COLO668 (cell line): ENCODE measurements around the gene XRCC1.
"Not testable (repeated sequence)": the region's sequence is repeated elsewhere in the genome, so short reads cannot be mapped to it uniquely, and the experiment has no call there.

ENCODE experiments used
- DNase-seq: peaks from one replicate; lab custom pipeline; 2025; ENCODE audit not compliant: unreplicated experiment; lab: John Stamatoyannopoulos, UW

Gene XRCC1

GRCh38 chr19:43575156-43575950 lies at the start of gene XRCC1, which contains the start of gene PINLYP:
TSS of gene XRCC1 (minus strand) at chr19:43575527. CDS start at chr19:43575458, 69 bp downstream.
TSS of gene PINLYP (plus strand) at chr19:43575801. CDS start at chr19:43577192, 1,391 bp downstream.
- DNase-seq = peak; percentile 98

GRCh38 chr19:43624933-43625332 lies 49.6 kb upstream of the XRCC1 start:
- DNase-seq = peak; percentile 44

GRCh38 chr19:43623889-43624670 lies 48.8 kb upstream of the XRCC1 start:
- DNase-seq = no peak

GRCh38 chr19:43622956-43623355 lies 47.6 kb upstream of the XRCC1 start:
- no peak for DNase-seq

- no peak for DNase-seq
Measured at GRCh38 chr19:43622070-43622469, 46.7 kb upstream of the XRCC1 start.

GRCh38 chr19:43620061-43621001 lies 45.0 kb upstream of the XRCC1 start:
- no peak for DNase-seq

- DNase-seq = peak; percentile 87
Measured at GRCh38 chr19:43619262-43620060, 44.1 kb upstream of the XRCC1 start, which contains the start of gene ZNF428. TSS of gene ZNF428 (minus strand) at chr19:43619629. CDS start at chr19:43614304, 5,325 bp downstream.

- DNase-seq = peak; percentile 68
Measured at GRCh38 chr19:43618921-43619261, 43.6 kb upstream of the XRCC1 start.

GRCh38 chr19:43616954-43617353 lies 41.6 kb upstream of the XRCC1 start:
- no peak for DNase-seq

GRCh38 chr19:43616306-43616705 lies 41.0 kb upstream of the XRCC1 start:
- DNase-seq = no peak

- DNase-seq = no peak
Measured at GRCh38 chr19:43612374-43612773, 37.0 kb upstream of the XRCC1 start.

GRCh38 chr19:43611788-43612187 lies 36.5 kb upstream of the XRCC1 start, which contains the start of gene SRRM5:
TSS of gene SRRM5 (plus strand) at chr19:43612088. CDS start at chr19:43612122, 34 bp downstream.
- DNase-seq = no peak

- no peak for DNase-seq
Measured at GRCh38 chr19:43610493-43610892, 35.2 kb upstream of the XRCC1 start.

- no peak for DNase-seq
Measured at GRCh38 chr19:43609872-43610271, 34.5 kb upstream of the XRCC1 start.

- DNase-seq = no peak
Measured at GRCh38 chr19:43607238-43608205, 32.2 kb upstream of the XRCC1 start.

GRCh38 chr19:43606569-43607229 lies 31.4 kb upstream of the XRCC1 start:
- no peak for DNase-seq

- DNase-seq = no peak
Measured at GRCh38 chr19:43605875-43606568, 30.7 kb upstream of the XRCC1 start.

GRCh38 chr19:43600326-43600725 lies 25.0 kb upstream of the XRCC1 start:
- DNase-seq = not testable (repeated sequence)
